HepG2 (cell line): ENCODE data around the gene ARMC10. TPM values are rescaled to one million over a fixed set of nuclear protein-coding genes. Genes with fewer than 3 reads are reported as not detected.

Source experiments
- ATAC-seq: fragments of 200-7000 bp; cut with Tn5 transposase; 3 replicates; pipeline ENCODE4 v1.9.1; 2020; ENCODE audit warnings: mild to moderate bottlenecking, moderate library complexity
- BruUV-seq: library from RNA; stranded (reverse); fragments of 400-500 nt; replicated peaks from 2 replicates; lab custom pipeline; 2021; lab: Mats Ljungman, UMichigan
- CTCF ChIA-PET: fragments of 300-600 bp; formaldehyde crosslinking; extraction: SDS; loops from one replicate; lab custom pipeline; 2021; ENCODE audit warnings: low total read pairs, inconsistent platforms, low intra/inter-chr PET ratio; lab: Yijun Ruan, JAX
- POLR2A ChIA-PET: fragments of 350-600 bp; sonication (Branson Sonifier 250); formaldehyde crosslinking; loops from one replicate; lab custom pipeline; 2020; ENCODE audit warnings: antibody characterized with exemption, inconsistent platforms; lab: Yijun Ruan, JAX
- DNase-seq: peaks from one replicate; pipeline ENCODE4 v3.0.0-alpha.2; 2015; ENCODE audit warnings: low spot score
- FAIRE-seq: peaks from 3 replicates; lab custom pipeline; 2011; peaks lifted over from hg19 to GRCh38; lab: Jason Lieb, UNC
- H2AFZ ChIP-seq: one replicate; pipeline ENCODE4 v1.6.1; 2011; ENCODE audit warnings: low read length, inconsistent platforms
- H3K27ac ChIP-seq: fragments of 300-600 bp; 3 replicates; pipeline ENCODE4 v1.8.0; 2011; ENCODE audit warnings: mixed run types, mild to moderate bottlenecking, mixed read lengths, low read length, inconsistent platforms; ENCODE audit not compliant: insufficient read depth; ENCODE audit errors: extremely low read length
- H3K27me3 ChIP-seq, 2 experiments: fragments of 200-600 bp in 1 of 2; 2 replicates in 1 of 2; 3 replicates in 1 of 2; pipeline versions ENCODE4 v1.6.0 to v1.8.0; 2011; ENCODE audit warnings: low read length in 2 of 2, mild to moderate bottlenecking in 2 of 2, moderate library complexity in 2 of 2, inconsistent platforms in 1 of 2; ENCODE audit not compliant: insufficient read depth in 2 of 2, control insufficient read depth in 1 of 2
- H3K36me3 ChIP-seq, 2 experiments: fragments of 200-600 bp in 1 of 2; replicated peaks in 1 of 2; 2 replicates in 1 of 2; 3 replicates in 1 of 2; pipeline versions ENCODE4 v1.5.1 to v1.8.0; 2011; ENCODE audit warnings: low read length in 2 of 2, inconsistent platforms in 1 of 2; ENCODE audit not compliant: insufficient read depth in 2 of 2, control insufficient read depth in 1 of 2
- H3K4me1 ChIP-seq: 2 replicates; pipeline ENCODE4 v1.5.1; 2012; ENCODE audit warnings: low read length, inconsistent platforms; ENCODE audit not compliant: insufficient read depth
- H3K4me2 ChIP-seq: 2 replicates; pipeline ENCODE4 v1.6.0; 2011; ENCODE audit warnings: low read depth, low read length, inconsistent platforms
- H3K4me3 ChIP-seq, 3 experiments: fragments of 200-600 bp in 1 of 3; sonication (generic), shearing (Covaris generic) in 1 of 3; replicated peaks in 1 of 3; 2 replicates each; pipeline ENCODE4 v1.5.1; 2011 to 2016; ENCODE audit warnings: low read length in 3 of 3, inconsistent platforms in 2 of 3, low read depth in 2 of 3, mild to moderate bottlenecking in 2 of 3, control low read depth in 1 of 3, mixed read lengths in 1 of 3; ENCODE audit not compliant: insufficient read depth in 1 of 3
- H3K79me2 ChIP-seq: one replicate; pipeline ENCODE4 v1.6.1; 2011; ENCODE audit warnings: low read length, inconsistent platforms; ENCODE audit not compliant: insufficient read depth
- H3K9ac ChIP-seq: 2 replicates; pipeline ENCODE4 v1.6.0; 2011; ENCODE audit warnings: mild to moderate bottlenecking, low read depth, low read length, inconsistent platforms; ENCODE audit not compliant: insufficient read depth
- H3K9me3 ChIP-seq: 2 replicates; pipeline ENCODE4 v1.5.1; 2012; ENCODE audit warnings: mild to moderate bottlenecking, low read length
- H4K20me1 ChIP-seq: 2 replicates; pipeline ENCODE4 v1.6.0; 2011; ENCODE audit warnings: inconsistent platforms, mild to moderate bottlenecking, low read length, moderate library complexity; ENCODE audit not compliant: insufficient read depth
- BRF2 ChIP-seq: sonication (generic); formaldehyde crosslinking; IDR thresholded peaks from 2 replicates; pipeline ENCODE4 v1.8.1; 2022; ENCODE audit warnings: mild to moderate bottlenecking, missing genetic modification reagents
- HINFP ChIP-seq: sonication (generic); formaldehyde crosslinking; IDR thresholded peaks from 2 replicates; pipeline ENCODE4 v1.4.0; 2020; ENCODE audit warnings: low read depth, mild to moderate bottlenecking, missing genetic modification reagents
- REL ChIP-seq: sonication (generic); formaldehyde crosslinking; conservative IDR thresholded peaks from 2 replicates; pipeline ENCODE4 v1.8.0; 2022; ENCODE audit warnings: mild to moderate bottlenecking, missing genetic modification reagents, moderate library complexity
- SETDB1 ChIP-seq: sonication (generic); formaldehyde crosslinking; IDR thresholded peaks from 2 replicates; pipeline ENCODE4 v1.5.1; 2020; ENCODE audit warnings: missing genetic modification reagents, mild to moderate bottlenecking, borderline replicate concordance
- SNAPC5 ChIP-seq: sonication (generic); formaldehyde crosslinking; IDR thresholded peaks from 2 replicates; pipeline ENCODE4 v1.8.1; 2023; ENCODE audit warnings: mild to moderate bottlenecking, missing genetic modification reagents, borderline replicate concordance
- SRY ChIP-seq: sonication (generic); formaldehyde crosslinking; IDR thresholded peaks from 2 replicates; pipeline ENCODE4 v1.8.0; 2022; ENCODE audit warnings: mild to moderate bottlenecking, missing genetic modification reagents
- TEAD3 ChIP-seq: optimal IDR thresholded peaks from 2 replicates; pipeline ENCODE3; 2016; ENCODE audit warnings: borderline replicate concordance
- ZMYM4 ChIP-seq: sonication (generic); formaldehyde crosslinking; IDR thresholded peaks from 2 replicates; pipeline ENCODE4 v1.8.1; 2023; ENCODE audit warnings: mild to moderate bottlenecking, missing genetic modification reagents
- ZNF362 ChIP-seq: sonication (generic); formaldehyde crosslinking; IDR thresholded peaks from 2 replicates; pipeline ENCODE4 v1.4.0; 2020; ENCODE audit warnings: missing genetic modification reagents, mild to moderate bottlenecking, borderline replicate concordance
- ZNF577 ChIP-seq: sonication (generic); formaldehyde crosslinking; IDR thresholded peaks from 2 replicates; pipeline ENCODE4 v1.4.0; 2020; ENCODE audit warnings: mild to moderate bottlenecking, low read depth, missing genetic modification reagents, borderline replicate concordance
- ZNF589 ChIP-seq: sonication (generic); formaldehyde crosslinking; conservative IDR thresholded peaks from 2 replicates; pipeline ENCODE4 v1.8.0; 2022; ENCODE audit warnings: mild to moderate bottlenecking, moderate library complexity, missing genetic modification reagents
- ZNF598 ChIP-seq: sonication (generic); formaldehyde crosslinking; IDR thresholded peaks from 2 replicates; pipeline ENCODE4 v1.5.1; 2020; ENCODE audit warnings: mild to moderate bottlenecking, missing genetic modification reagents, borderline replicate concordance
- ZNF737 ChIP-seq: sonication (generic); formaldehyde crosslinking; IDR thresholded peaks from 2 replicates; pipeline ENCODE4 v1.5.0; 2020; ENCODE audit warnings: missing genetic modification reagents, mild to moderate bottlenecking, borderline replicate concordance
- ZNF749 ChIP-seq: sonication (generic); formaldehyde crosslinking; IDR thresholded peaks from 2 replicates; pipeline ENCODE4 v1.8.0; 2022; ENCODE audit warnings: mild to moderate bottlenecking, missing genetic modification reagents, moderate library complexity, borderline replicate concordance
- whole genome bisulfite sequencing: methylation state at CpG from one replicate; pipeline ENCODE4 v1.1.6; 2017; ENCODE audit warnings: low lambda C conversion rate; 5-methylcytosine and 5-hydroxymethylcytosine counted together
- in situ Hi-C: cut with HindIII; loops from 2 replicates; pipeline ENCODE4 v1.10.0; 2017; ENCODE audit warnings: low pct_unique_long_range_greater_than_20kb; ENCODE audit not compliant: extremely low pct_ligation_motif_present
- intact Hi-C: fragments of 100-400 bp; cut with micrococcal nuclease; formaldehyde crosslinking; loops from one replicate; pipeline ENCODE4 v1.10.0; 2022; ENCODE audit not compliant: unreplicated experiment
- polyA plus RNA-seq, 8 experiments: library from polyadenylated mRNA; depleted of rRNA in 3 of 8; stranded (reverse) in 7 of 8; unstranded in 1 of 8; fragments of >200 nt; fragmentation: Illumina TruSeq in 4 of 8; extraction: Trizol in 4 of 8; gene quantifications; 2 replicates each; pipeline versions ENCODE4 v1.2.1 to v1.2.3, GENCODE V29; 2011 to 2016; ENCODE audit warnings: low read depth in 4 of 8, missing spikeins in 1 of 8, mixed read lengths in 1 of 8; ENCODE audit not compliant: insufficient read depth in 1 of 8
- total RNA-seq, 5 experiments: library from RNA; depleted of rRNA; stranded (reverse); fragments of >200 nt; fragmentation: Illumina TruSeq; extraction: Trizol; gene quantifications; 2 replicates each; pipeline ENCODE4 v1.2.3, GENCODE V29; 2016; ENCODE audit warnings: low read depth in 1 of 5
- TF ChIP-seq, protein P1 (sequence below): sonication (generic); formaldehyde crosslinking; IDR thresholded peaks from 2 replicates; pipeline ENCODE4 v1.4.0; 2020; ENCODE audit warnings: missing genetic modification reagents
- TF ChIP-seq, protein P2 (sequence below): sonication (generic); formaldehyde crosslinking; IDR thresholded peaks from 2 replicates; pipeline ENCODE4 v1.4.0; 2020; ENCODE audit warnings: mild to moderate bottlenecking, low read depth, missing genetic modification reagents

ARMC10 gene
- total and polyA plus RNA-seq, 2 of the 13 experiments (the other 11 are each of a cell fraction or from before 2014, with no cell fraction given), result 11.3 to 23.7 TPM

GRCh38 chr7:103141753-103142404, 66.9 kb downstream of the ARMC10 start:
- DNase-seq (no peak), ATAC-seq (no peak), FAIRE-seq (no peak)
- intact Hi-C loops, result no loop called here
- no peak overlapping the region for H3K27ac ChIP-seq
- H3K79me2 ChIP-seq, result peaks cover 11% of the 10 kb centered on the region
- no peak for TF ChIP-seq ZNF598 (CRISPR knock-in tag)
- TF ChIP-seq SNAPC5 (CRISPR knock-in tag), result no peak
- no peak for TF ChIP-seq REL (CRISPR knock-in tag)
- no peak for TF ChIP-seq HINFP (CRISPR knock-in tag)
- no peak for TF ChIP-seq SRY (CRISPR knock-in tag)
- TF ChIP-seq TEAD3, result no peak
- TF ChIP-seq ZNF362, result no peak
- TF ChIP-seq BRF2 (CRISPR knock-in tag), result no peak
- TF ChIP-seq SETDB1 (CRISPR knock-in tag), result no peak
- TF ChIP-seq ZNF577 (CRISPR knock-in tag), result no peak
- TF ChIP-seq ZNF589 (CRISPR knock-in tag), result no peak
- no peak for TF ChIP-seq ZMYM4 (CRISPR knock-in tag)
- TF ChIP-seq, protein P1, sequence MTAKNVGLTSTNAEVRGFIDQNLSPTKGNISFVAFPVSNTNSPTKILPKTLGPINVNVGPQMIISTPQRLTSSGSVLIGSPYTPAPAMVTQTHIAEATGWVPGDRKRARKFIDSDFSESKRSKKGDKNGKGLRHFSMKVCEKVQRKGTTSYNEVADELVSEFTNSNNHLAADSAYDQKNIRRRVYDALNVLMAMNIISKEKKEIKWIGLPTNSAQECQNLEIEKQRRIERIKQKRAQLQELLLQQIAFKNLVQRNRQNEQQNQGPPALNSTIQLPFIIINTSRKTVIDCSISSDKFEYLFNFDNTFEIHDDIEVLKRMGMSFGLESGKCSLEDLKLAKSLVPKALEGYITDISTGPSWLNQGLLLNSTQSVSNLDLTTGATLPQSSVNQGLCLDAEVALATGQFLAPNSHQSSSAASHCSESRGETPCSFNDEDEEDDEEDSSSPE (CRISPR knock-in tag), result no peak
- no peak for TF ChIP-seq ZNF749 (CRISPR knock-in tag)
- TF ChIP-seq ZNF737, result no peak
- TF ChIP-seq, protein P2, sequence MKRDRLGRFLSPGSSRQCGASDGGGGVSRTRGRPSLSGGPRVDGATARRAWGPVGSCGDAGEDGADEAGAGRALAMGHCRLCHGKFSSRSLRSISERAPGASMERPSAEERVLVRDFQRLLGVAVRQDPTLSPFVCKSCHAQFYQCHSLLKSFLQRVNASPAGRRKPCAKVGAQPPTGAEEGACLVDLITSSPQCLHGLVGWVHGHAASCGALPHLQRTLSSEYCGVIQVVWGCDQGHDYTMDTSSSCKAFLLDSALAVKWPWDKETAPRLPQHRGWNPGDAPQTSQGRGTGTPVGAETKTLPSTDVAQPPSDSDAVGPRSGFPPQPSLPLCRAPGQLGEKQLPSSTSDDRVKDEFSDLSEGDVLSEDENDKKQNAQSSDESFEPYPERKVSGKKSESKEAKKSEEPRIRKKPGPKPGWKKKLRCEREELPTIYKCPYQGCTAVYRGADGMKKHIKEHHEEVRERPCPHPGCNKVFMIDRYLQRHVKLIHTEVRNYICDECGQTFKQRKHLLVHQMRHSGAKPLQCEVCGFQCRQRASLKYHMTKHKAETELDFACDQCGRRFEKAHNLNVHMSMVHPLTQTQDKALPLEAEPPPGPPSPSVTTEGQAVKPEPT (CRISPR knock-in tag), result no peak
- H3K27me3 ChIP-seq, result no peaks in the 10 kb centered on the region
- 99% methylated on average over 7 of the region's 8 CpGs for whole genome bisulfite sequencing
- no peaks in the 10 kb centered on the region for H3K9me3 ChIP-seq
- no peak overlapping the region for H2AFZ ChIP-seq
- H3K4me1 ChIP-seq, result peaks cover 32% of the 10 kb centered on the region
- ChIA-PET POLR2A (no interaction called here), CTCF (no interaction called here)
- BruUV-seq, result no TSS peak
- no peaks in the 10 kb centered on the region for H4K20me1 ChIP-seq
- in situ Hi-C loops, result no loop called here
- H3K9ac ChIP-seq, result no peak overlapping the region
- H3K4me2 ChIP-seq, result no peak overlapping the region
- H3K4me3 ChIP-seq, result no peak overlapping the region
- no peaks in the 10 kb centered on the region for H3K36me3 ChIP-seq
